Measurements from ENCODE around the gene CLIC3.

The CLIC3 gene

DNA sequence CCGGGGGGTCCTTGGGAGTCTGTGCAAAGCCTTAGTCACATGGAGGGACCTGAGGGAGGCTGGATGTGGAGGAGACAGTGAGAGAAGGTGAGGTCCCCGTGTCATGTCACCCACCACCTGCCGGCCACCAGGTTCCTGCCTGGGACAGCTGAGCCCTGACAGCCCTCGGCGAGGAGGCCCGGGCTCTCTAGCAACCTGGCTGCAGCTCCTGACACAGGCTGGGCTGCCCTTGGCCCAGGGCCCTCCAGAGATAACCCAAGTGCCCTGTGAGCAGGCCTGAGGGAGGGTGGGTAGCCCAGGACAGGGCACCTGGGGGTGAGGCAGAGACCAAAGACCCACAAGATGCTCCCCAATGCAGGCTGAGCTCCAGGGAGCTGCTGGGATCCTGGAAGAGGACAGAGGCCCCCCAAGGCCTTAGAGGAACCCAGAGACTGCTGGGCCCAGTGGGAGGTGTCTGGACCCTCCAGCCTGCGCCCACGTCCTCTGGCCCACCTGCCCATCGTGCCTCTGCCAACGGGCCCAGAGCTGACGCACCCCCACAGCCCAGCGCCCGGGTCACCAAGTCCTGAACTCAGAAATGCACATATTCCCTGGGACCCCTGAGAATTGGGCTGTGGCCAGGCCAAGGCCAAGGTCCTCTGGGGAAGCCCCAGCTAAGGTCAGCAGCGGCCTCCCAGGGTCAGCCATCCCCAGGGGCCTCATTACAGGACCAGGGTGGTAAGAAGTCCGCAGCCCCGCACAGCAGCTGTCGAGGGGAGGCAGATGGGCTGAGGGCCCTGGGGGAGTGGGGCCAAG, 27.8 kb downstream of the CLIC3 start:
- no peaks in the 10 kb centered on the region for H3K9me3 ChIP-seq (ENCODE audit: insufficient read depth, low read length)
- no peaks in the 10 kb centered on the region for H3K36me3 ChIP-seq (ENCODE audit: insufficient read depth, insufficient read length, low read length)
- H3K4me1 ChIP-seq (ENCODE audit: insufficient read depth, insufficient read length): peaks cover 32% of the 10 kb centered on the region
- no peaks in the 10 kb centered on the region for H3K27me3 ChIP-seq (ENCODE audit: insufficient read depth, insufficient read length)
- DNase-seq (ENCODE audit: low read depth, low spot score): no peak
- no peak overlapping the region for H3K9ac ChIP-seq (ENCODE audit: insufficient read length, low read depth)
- no peak overlapping the region for H3K4me3 ChIP-seq (ENCODE audit: insufficient read length, low read depth)
- TF ChIP-seq YY1 (IDR thresholded peaks at IDR 0.05; ENCODE audit: insufficient read depth, insufficient read length) (no peak), SUZ12 (IDR thresholded peaks at IDR 0.05; ENCODE audit: extremely low read depth, insufficient read depth, insufficient read length) (no peak), ZNF274 (IDR thresholded peaks at IDR 0.05; ENCODE audit: low read depth, low read length) (no peak)

- Histone ChIP-seq H3K9ac (ENCODE audit: insufficient read length, low read depth) (peak overlapping the region; percentile 51), H3K27me3 (ENCODE audit: insufficient read depth, insufficient read length) (no peaks in the 10 kb centered on the region), H3K36me3 (ENCODE audit: insufficient read depth, insufficient read length, low read length) (no peaks in the 10 kb centered on the region), H3K9me3 (ENCODE audit: insufficient read depth, low read length) (no peaks in the 10 kb centered on the region), H3K4me1 (ENCODE audit: insufficient read depth, insufficient read length) (peaks cover 31% of the 10 kb centered on the region), H3K4me3 (ENCODE audit: insufficient read length, low read depth) (no peak overlapping the region)
- no peak for TF ChIP-seq SUZ12 (IDR thresholded peaks at IDR 0.05; ENCODE audit: extremely low read depth, insufficient read depth, insufficient read length)
- TF ChIP-seq ZNF274 (IDR thresholded peaks at IDR 0.05; ENCODE audit: low read depth, low read length): no peak
- TF ChIP-seq YY1 (IDR thresholded peaks at IDR 0.05; ENCODE audit: insufficient read depth, insufficient read length): no peak
- no peak for DNase-seq (ENCODE audit: low read depth, low spot score)
Observed at GRCh38 chr9:136965771-136966484, 30.4 kb downstream of the CLIC3 start.

GRCh38 chr9:136964833-136965422, 31.4 kb downstream of the CLIC3 start:
- no peak for DNase-seq (ENCODE audit: low read depth, low spot score)
- Histone ChIP-seq H3K4me1 (ENCODE audit: insufficient read depth, insufficient read length) (peaks cover 23% of the 10 kb centered on the region), H3K36me3 (ENCODE audit: insufficient read depth, insufficient read length, low read length) (no peaks in the 10 kb centered on the region), H3K4me3 (ENCODE audit: insufficient read length, low read depth) (no peak overlapping the region), H3K9me3 (ENCODE audit: insufficient read depth, low read length) (no peaks in the 10 kb centered on the region), H3K9ac (ENCODE audit: insufficient read length, low read depth) (peak overlapping the region; percentile 44), H3K27me3 (ENCODE audit: insufficient read depth, insufficient read length) (no peaks in the 10 kb centered on the region)
- no peak for TF ChIP-seq YY1 (IDR thresholded peaks at IDR 0.05; ENCODE audit: insufficient read depth, insufficient read length)
- no peak for TF ChIP-seq SUZ12 (IDR thresholded peaks at IDR 0.05; ENCODE audit: extremely low read depth, insufficient read depth, insufficient read length)
- no peak for TF ChIP-seq ZNF274 (IDR thresholded peaks at IDR 0.05; ENCODE audit: low read depth, low read length)

DNA sequence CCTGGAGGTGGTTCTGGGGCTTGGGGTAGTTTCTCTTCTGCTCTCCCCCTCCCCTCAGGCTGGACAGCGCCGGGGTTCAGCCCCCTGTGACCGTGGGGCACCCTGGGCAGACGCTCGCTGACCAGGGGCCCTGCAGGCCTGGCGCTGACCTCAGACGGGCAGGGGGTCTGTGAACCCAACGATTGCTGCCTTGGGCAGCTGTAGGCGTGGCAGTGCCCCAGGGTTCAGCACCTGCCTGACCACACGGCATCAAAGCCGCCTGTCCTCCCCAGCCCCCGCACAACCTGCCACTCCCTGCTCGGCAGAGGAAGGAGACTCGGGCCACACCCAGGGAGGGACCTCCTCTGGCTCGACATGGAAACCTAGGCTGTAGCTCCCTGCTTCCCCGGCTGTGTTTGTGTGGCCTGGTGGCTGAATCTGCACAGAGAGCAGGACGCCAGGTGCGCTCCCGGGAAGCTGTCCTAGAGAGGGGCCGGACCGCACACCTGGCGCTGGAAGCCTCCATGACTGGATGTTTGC, 32.1 kb downstream of the CLIC3 start:
- H3K4me1 ChIP-seq (ENCODE audit: insufficient read depth, insufficient read length): peaks cover 27% of the 10 kb centered on the region
- H3K9ac ChIP-seq (ENCODE audit: insufficient read length, low read depth): peak overlapping the region; percentile 44
- no peaks in the 10 kb centered on the region for H3K27me3 ChIP-seq (ENCODE audit: insufficient read depth, insufficient read length)
- no peaks in the 10 kb centered on the region for H3K36me3 ChIP-seq (ENCODE audit: insufficient read depth, insufficient read length, low read length)
- TF ChIP-seq YY1 (IDR thresholded peaks at IDR 0.05; ENCODE audit: insufficient read depth, insufficient read length) (no peak), ZNF274 (IDR thresholded peaks at IDR 0.05; ENCODE audit: low read depth, low read length) (no peak), SUZ12 (IDR thresholded peaks at IDR 0.05; ENCODE audit: extremely low read depth, insufficient read depth, insufficient read length) (no peak)
- H3K9me3 ChIP-seq (ENCODE audit: insufficient read depth, low read length): no peaks in the 10 kb centered on the region
- DNase-seq (ENCODE audit: low read depth, low spot score): no peak
- no peak overlapping the region for H3K4me3 ChIP-seq (ENCODE audit: insufficient read length, low read depth)

DNA sequence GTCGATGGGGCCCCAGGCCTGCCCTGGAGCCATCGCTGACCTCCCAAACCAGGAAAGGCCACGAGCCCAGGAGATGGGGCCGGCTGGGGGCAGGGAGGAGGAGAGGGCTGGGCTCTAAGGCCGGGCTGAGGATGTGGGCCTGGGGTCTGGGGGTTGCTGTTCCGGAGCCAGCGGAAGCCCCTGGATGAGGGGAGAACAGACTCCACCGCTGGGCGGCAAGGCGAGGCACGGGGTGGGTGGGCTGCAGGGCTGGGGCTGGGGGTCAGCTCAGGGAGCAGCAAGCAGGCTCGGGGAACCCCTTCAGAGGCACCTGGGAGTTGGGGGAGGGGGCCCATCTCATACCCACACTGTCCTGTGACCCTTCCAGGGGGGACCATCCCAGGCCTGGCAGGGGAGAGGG, 32.6 kb downstream of the CLIC3 start:
- no peaks in the 10 kb centered on the region for H3K36me3 ChIP-seq (ENCODE audit: insufficient read depth, insufficient read length, low read length)
- no peak overlapping the region for H3K9ac ChIP-seq (ENCODE audit: insufficient read length, low read depth)
- H3K9me3 ChIP-seq (ENCODE audit: insufficient read depth, low read length): no peaks in the 10 kb centered on the region
- TF ChIP-seq ZNF274 (IDR thresholded peaks at IDR 0.05; ENCODE audit: low read depth, low read length) (no peak), SUZ12 (IDR thresholded peaks at IDR 0.05; ENCODE audit: extremely low read depth, insufficient read depth, insufficient read length) (no peak), YY1 (IDR thresholded peaks at IDR 0.05; ENCODE audit: insufficient read depth, insufficient read length) (no peak)
- H3K4me3 ChIP-seq (ENCODE audit: insufficient read length, low read depth): no peak overlapping the region
- H3K27me3 ChIP-seq (ENCODE audit: insufficient read depth, insufficient read length): no peaks in the 10 kb centered on the region
- peaks cover 27% of the 10 kb centered on the region for H3K4me1 ChIP-seq (ENCODE audit: insufficient read depth, insufficient read length)
- no peak for DNase-seq (ENCODE audit: low read depth, low spot score)

DNA sequence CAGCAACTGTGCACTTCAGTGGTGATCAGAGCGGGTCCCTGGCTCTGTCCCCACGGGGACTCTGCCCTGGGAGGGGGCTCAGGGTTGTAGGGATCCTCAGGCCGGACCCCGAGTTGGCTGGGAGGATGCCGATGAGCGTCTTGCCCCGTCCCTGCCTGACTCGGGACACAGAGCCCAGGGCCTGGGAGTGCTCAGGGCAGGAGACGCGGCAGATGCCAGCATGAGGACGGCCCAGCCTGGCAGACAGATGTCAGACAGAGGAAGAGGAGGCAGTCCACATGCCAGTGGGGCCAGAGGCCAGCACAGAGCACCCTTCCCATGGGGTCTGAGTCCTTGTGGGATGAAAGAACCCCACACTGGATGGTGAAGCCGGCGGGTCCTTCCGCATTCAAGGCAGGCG, 33.0 kb downstream of the CLIC3 start:
- Histone ChIP-seq H3K36me3 (ENCODE audit: insufficient read depth, insufficient read length, low read length) (no peaks in the 10 kb centered on the region), H3K27me3 (ENCODE audit: insufficient read depth, insufficient read length) (peaks cover 2% of the 10 kb centered on the region), H3K4me1 (ENCODE audit: insufficient read depth, insufficient read length) (peaks cover 27% of the 10 kb centered on the region), H3K4me3 (ENCODE audit: insufficient read length, low read depth) (no peak overlapping the region), H3K9ac (ENCODE audit: insufficient read length, low read depth) (peak overlapping the region; percentile 42), H3K9me3 (ENCODE audit: insufficient read depth, low read length) (no peaks in the 10 kb centered on the region)
- DNase-seq (ENCODE audit: low read depth, low spot score): no peak
- TF ChIP-seq ZNF274 (IDR thresholded peaks at IDR 0.05; ENCODE audit: low read depth, low read length): no peak
- TF ChIP-seq SUZ12 (IDR thresholded peaks at IDR 0.05; ENCODE audit: extremely low read depth, insufficient read depth, insufficient read length): no peak
- no peak for TF ChIP-seq YY1 (IDR thresholded peaks at IDR 0.05; ENCODE audit: insufficient read depth, insufficient read length)
